Measurements from ENCODE around the gene EOLA2. TPM values are rescaled to one million over a fixed set of nuclear protein-coding genes. Genes with fewer than 3 reads are reported as not detected.
"Not testable (repeated sequence)": the region's sequence is repeated elsewhere in the genome, so short reads cannot be mapped to it uniquely, and the experiment has no call there.

The EOLA2 gene
- total RNA-seq, 8 experiments from 2014 or later: 25.1 to 37.1 (median 31.6) TPM

DNA sequence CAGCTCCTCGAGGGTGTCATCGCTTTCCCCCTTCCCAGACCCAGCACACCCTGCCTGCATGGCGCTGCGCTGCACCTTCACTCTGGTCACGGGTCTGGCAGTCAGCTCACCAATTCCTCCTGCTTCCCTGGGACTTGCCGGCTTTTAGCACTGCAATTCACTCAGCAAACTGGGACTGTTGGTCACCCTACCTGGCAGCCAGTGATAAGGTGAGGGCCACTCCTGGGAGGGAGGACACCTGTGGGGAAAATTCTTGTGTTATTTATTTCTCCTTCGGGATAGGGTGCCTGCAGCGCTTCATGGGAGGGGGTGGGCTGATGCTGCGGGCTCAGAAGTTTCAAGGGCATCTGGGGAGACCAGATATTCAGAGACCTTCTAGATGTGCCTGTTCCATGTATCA, 7.5 kb upstream of the EOLA2 start:
- in situ Hi-C loops (cut with MboI; ENCODE audit: low pct_unique_long_range_greater_than_20kb in 2 of 9, low sequenced_read_pairs in 9 of 9, unreplicated experiment in 9 of 9); H3K4me3 ChIP-seq; ATAC-seq (replicated peaks in 6 of 8); H3K27ac ChIP-seq; H3K4me1 ChIP-seq (replicated peaks in 1 of 2): not testable (repeated sequence)
- no CpG with 5 or more reads among the region's 9 CpGs for WGBS, 10 experiments

GRCh38 chrX:149945087-149945670, 6.9 kb upstream of the EOLA2 start:
- ATAC-seq (replicated peaks in 6 of 8); H3K4me1 ChIP-seq (replicated peaks in 1 of 2); H3K27ac ChIP-seq; in situ Hi-C loops (cut with MboI; ENCODE audit: low pct_unique_long_range_greater_than_20kb in 2 of 9, low sequenced_read_pairs in 9 of 9, unreplicated experiment in 9 of 9); H3K4me3 ChIP-seq: not testable (repeated sequence)
- WGBS, 10 experiments: 40 to 100% (median 88%) methylated on average over 1 to 5 of the region's 11 CpGs; no CpG with 5 or more reads in 4 of the 10 experiments

DNA sequence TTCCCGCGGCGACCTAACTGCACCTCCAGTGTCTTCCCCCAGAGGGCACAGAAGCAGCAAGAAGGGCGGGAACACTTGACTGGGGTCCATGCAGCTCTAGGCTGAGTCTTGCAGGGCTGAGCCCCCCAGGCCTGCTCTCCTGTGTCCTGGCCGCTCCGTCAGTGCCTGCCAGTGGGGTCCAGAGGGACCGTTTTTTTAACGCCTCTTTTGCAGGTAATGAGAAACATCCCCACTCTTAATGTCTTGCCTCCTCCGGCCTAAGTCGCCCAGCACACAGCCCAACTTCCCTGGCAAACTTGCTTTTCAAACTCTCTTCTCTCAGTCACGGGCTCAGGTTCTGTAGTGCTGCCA, 2.4 kb upstream of the EOLA2 start:
- H3K4me1 ChIP-seq (replicated peaks in 1 of 2); H3K27ac ChIP-seq; in situ Hi-C loops (cut with MboI; ENCODE audit: low pct_unique_long_range_greater_than_20kb in 2 of 9, low sequenced_read_pairs in 9 of 9, unreplicated experiment in 9 of 9); ATAC-seq (replicated peaks in 6 of 8): not testable (repeated sequence)
- peak overlapping the region; percentile 63 to 99 (median 86) for H3K4me3 ChIP-seq
- WGBS, 10 experiments: no CpG with 5 or more reads among the region's 11 CpGs

- H3K4me1 ChIP-seq (replicated peaks in 1 of 2): peaks cover 0 to 4% of the 10 kb centered on the region in 2 donors
- in situ Hi-C loops (cut with MboI; ENCODE audit: low pct_unique_long_range_greater_than_20kb in 2 of 9, low sequenced_read_pairs in 9 of 9, unreplicated experiment in 9 of 9): no loop called here
- H3K4me3 ChIP-seq: peak overlapping the region; percentile 63 to 99 (median 86)
- peak; percentile 67 to 75 (median 72) for ATAC-seq (replicated peaks in 6 of 8)
- peak overlapping the region; percentile 99 to 100 for H3K27ac ChIP-seq
- WGBS, 10 experiments: no CpG with 5 or more reads among the region's 27 CpGs
Observed at GRCh38 chrX:149939905-149940673, 1.8 kb upstream of the EOLA2 start.

DNA sequence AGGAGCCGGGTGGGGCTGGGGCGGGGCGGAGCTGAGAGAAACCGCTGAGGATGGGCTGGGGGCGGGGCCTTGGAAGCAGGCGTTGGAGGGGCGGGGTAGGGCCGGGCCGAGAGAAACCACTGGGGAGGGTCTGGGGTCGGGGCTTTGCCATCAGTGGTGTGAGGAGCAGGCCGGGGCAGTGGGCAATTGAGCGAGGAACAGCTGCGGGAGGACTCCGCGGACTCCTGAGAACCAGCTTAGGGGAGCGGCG, 1.3 kb upstream of the EOLA2 start:
- peaks cover 0 to 4% of the 10 kb centered on the region in 2 donors for H3K4me1 ChIP-seq (replicated peaks in 1 of 2)
- in situ Hi-C loops (cut with MboI; ENCODE audit: low pct_unique_long_range_greater_than_20kb in 2 of 9, low sequenced_read_pairs in 9 of 9, unreplicated experiment in 9 of 9): no loop called here
- WGBS, 10 experiments: no CpG with 5 or more reads among the region's 17 CpGs
- H3K4me3 ChIP-seq: peak overlapping the region; percentile 63 to 99 (median 86)
- H3K27ac ChIP-seq: peak overlapping the region; percentile 99 to 100
- peak; percentile 4 to 44 (median 33) for ATAC-seq (replicated peaks in 6 of 8)

GRCh38 chrX:149938881-149939654, 777 bp upstream of the EOLA2 start:
- H3K4me3 ChIP-seq: peak overlapping the region; percentile 77 to 99 (median 86)

DNA sequence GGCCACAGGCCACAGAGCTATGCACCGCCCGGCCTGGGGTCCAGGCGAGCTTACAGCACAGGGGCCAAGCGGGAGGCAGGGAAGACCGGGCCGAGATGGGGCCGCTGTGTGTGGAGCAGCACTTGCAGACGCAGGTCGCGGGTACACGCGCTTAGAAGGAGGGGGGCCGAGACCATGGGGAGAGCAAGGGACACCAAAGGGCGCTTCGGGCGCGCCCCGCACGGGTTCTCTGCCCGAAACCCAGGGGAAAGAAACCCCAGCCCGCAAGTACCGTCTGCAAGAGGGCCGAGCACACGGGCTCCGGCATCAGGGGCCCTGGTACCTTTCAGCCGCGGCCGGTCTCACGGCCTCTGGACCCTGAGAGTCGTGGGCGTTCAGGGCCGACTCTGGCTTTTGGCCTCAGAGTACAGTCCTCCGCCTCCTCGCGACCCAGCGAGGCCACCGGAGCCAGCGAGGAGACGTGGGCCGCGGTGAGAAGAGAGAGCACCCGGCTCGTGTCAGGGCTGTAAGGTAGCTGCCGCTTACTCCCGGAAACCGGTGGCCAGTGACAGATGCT, 342 bp downstream of the EOLA2 start:
- in situ Hi-C loops (cut with MboI; ENCODE audit: low pct_unique_long_range_greater_than_20kb in 2 of 9, low sequenced_read_pairs in 9 of 9, unreplicated experiment in 9 of 9): no loop called here
- ATAC-seq (replicated peaks in 6 of 8): peak in 2 of 8 experiments; percentile 0
- H3K27ac ChIP-seq: peak overlapping the region; percentile 94 to 95
- H3K4me1 ChIP-seq (replicated peaks in 1 of 2): peaks cover 0 to 4% of the 10 kb centered on the region in 2 donors
- peak overlapping the region; percentile 53 to 86 (median 80) for H3K4me3 ChIP-seq
- WGBS, 10 experiments: 18 to 31% (median 20%) methylated on average over 1 to 9 of the region's 46 CpGs; no CpG with 5 or more reads in 7 of the 10 experiments

More at GRCh38 chrX:149938881-149939654, 777 bp upstream of the EOLA2 start:
- in situ Hi-C loops (cut with MboI; ENCODE audit: low pct_unique_long_range_greater_than_20kb in 2 of 9, low sequenced_read_pairs in 9 of 9, unreplicated experiment in 9 of 9): no loop called here
- peak overlapping the region; percentile 99 to 100 for H3K27ac ChIP-seq
- 40% methylated on average over 2 of the region's 50 CpGs; no CpG with 5 or more reads in 9 of the 10 experiments for WGBS, 10 experiments
- peaks cover 0 to 4% of the 10 kb centered on the region in 2 donors for H3K4me1 ChIP-seq (replicated peaks in 1 of 2)
- ATAC-seq (replicated peaks in 6 of 8): peak in 4 of 8 experiments; percentile 0 to 30 (median 6)

GRCh38 chrX:149937328-149937727, 963 bp downstream of the EOLA2 start:
- WGBS, 10 experiments: 0 to 33% methylated on average over 1 to 3 of the region's 5 CpGs; no CpG with 5 or more reads in 8 of the 10 experiments
- H3K4me1 ChIP-seq (replicated peaks in 1 of 2); in situ Hi-C loops (cut with MboI; ENCODE audit: low pct_unique_long_range_greater_than_20kb in 2 of 9, low sequenced_read_pairs in 9 of 9, unreplicated experiment in 9 of 9); ATAC-seq (replicated peaks in 6 of 8): not testable (repeated sequence)
- Histone ChIP-seq H3K27ac (peak overlapping the region; percentile 94 to 95), H3K4me3 (peak overlapping the region; percentile 53 to 86 (median 80))

DNA sequence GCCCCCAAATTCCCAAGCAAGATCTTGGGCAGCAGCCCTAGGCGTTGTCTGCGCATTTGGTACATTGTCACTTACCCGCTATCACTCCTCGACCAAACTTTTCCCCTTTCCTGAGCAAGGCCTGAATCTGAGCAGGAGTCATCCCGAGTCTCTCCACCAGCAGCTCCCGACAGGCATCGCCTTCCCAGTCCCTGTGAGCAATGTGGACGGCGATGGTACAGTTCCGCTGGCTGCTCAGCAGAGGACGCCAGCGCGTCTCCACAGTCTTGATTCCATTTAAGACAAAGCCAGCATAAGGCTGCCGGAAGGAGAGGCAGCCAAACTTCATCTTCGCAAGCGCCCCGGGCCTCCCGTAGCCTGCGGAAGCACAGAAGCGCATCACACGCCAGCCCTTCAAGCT, 4.7 kb downstream of the EOLA2 start:
- H3K4me1 ChIP-seq (replicated peaks in 1 of 2); H3K27ac ChIP-seq; ATAC-seq (replicated peaks in 6 of 8); in situ Hi-C loops (cut with MboI; ENCODE audit: low pct_unique_long_range_greater_than_20kb in 2 of 9, low sequenced_read_pairs in 9 of 9, unreplicated experiment in 9 of 9); H3K4me3 ChIP-seq: not testable (repeated sequence)
- WGBS, 10 experiments: no CpG with 5 or more reads among the region's 21 CpGs

DNA sequence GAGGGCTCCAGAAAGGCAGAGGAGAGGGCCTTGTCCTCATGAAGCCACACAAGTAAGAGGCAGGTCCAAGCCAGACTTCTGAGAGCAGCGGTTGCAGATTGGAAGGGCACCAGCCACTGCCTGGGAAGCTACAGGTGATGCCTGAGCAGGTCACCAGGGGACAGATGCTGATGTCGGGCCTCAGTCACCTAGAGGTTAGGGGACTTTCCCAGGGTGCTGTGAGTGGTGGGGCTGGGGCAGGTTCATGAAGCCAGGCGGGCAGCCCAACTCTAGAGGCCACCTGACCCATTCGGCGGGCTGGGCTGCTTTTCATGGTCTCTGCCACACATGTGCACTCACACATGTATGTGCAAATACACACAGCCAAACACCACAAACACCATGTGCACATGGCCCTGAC, 5.3 kb downstream of the EOLA2 start:
- H3K27ac ChIP-seq; ATAC-seq (replicated peaks in 6 of 8); in situ Hi-C loops (cut with MboI; ENCODE audit: low pct_unique_long_range_greater_than_20kb in 2 of 9, low sequenced_read_pairs in 9 of 9, unreplicated experiment in 9 of 9); H3K4me3 ChIP-seq; H3K4me1 ChIP-seq (replicated peaks in 1 of 2): not testable (repeated sequence)
- no CpG with 5 or more reads among the region's 5 CpGs for WGBS, 10 experiments

GRCh38 chrX:149932150-149932549, 6.1 kb downstream of the EOLA2 start:
- H3K4me3 ChIP-seq; H3K4me1 ChIP-seq (replicated peaks in 1 of 2); in situ Hi-C loops (cut with MboI; ENCODE audit: low pct_unique_long_range_greater_than_20kb in 2 of 9, low sequenced_read_pairs in 9 of 9, unreplicated experiment in 9 of 9); H3K27ac ChIP-seq; ATAC-seq (replicated peaks in 6 of 8): not testable (repeated sequence)
- no CpG with 5 or more reads among the region's 2 CpGs for WGBS, 10 experiments

- WGBS, 10 experiments: no CpG with 5 or more reads among the region's 4 CpGs
- in situ Hi-C loops (cut with MboI; ENCODE audit: low pct_unique_long_range_greater_than_20kb in 2 of 9, low sequenced_read_pairs in 9 of 9, unreplicated experiment in 9 of 9); ATAC-seq (replicated peaks in 6 of 8); H3K4me1 ChIP-seq (replicated peaks in 1 of 2); H3K27ac ChIP-seq; H3K4me3 ChIP-seq: not testable (repeated sequence)
Observed at GRCh38 chrX:149931355-149931754, 6.9 kb downstream of the EOLA2 start.

DNA sequence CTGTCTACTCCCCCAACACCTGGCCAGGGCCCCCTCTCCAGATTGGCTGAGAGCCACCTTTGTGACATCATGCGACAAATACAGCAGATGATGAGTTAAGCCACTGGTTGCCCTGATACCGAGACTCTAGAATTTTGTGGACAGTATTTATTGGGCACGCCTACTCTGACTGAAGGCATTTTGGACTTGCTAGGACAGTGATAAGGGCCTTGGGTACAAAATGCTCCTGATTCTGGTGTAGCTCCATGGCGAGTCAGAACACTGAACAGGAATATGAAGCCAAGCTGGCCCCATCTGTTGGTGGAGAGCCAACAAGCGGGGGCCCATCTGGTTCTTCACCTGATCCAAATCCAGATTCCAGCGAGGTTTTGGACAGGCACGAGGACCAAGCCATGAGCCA, 8.9 kb downstream of the EOLA2 start, which contains the start of gene HSFX4:
Gene HSFX4 (plus strand): TSS at position 174 of the 400 bp plus-strand sequence. CDS start 72 bp downstream, at position 246.
- in situ Hi-C loops (cut with MboI; ENCODE audit: low pct_unique_long_range_greater_than_20kb in 2 of 9, low sequenced_read_pairs in 9 of 9, unreplicated experiment in 9 of 9): not testable (repeated sequence)

More for the DNA sequence above, 8.9 kb downstream of the EOLA2 start, which contains the start of gene HSFX4:
- H3K4me3 ChIP-seq; ATAC-seq (replicated peaks in 6 of 8); H3K27ac ChIP-seq; H3K4me1 ChIP-seq (replicated peaks in 1 of 2): not testable (repeated sequence)
- no CpG with 5 or more reads among the region's 7 CpGs for WGBS, 10 experiments
